Prostate gland (tissue), 2 donors: Measurements from ENCODE around the gene GLIS1. TPM values are rescaled to one million over a fixed set of nuclear protein-coding genes. Genes with fewer than 3 reads are reported as not detected.

Source experiments
- DNase-seq: peaks from one replicate; pipeline ENCODE4 v3.0.0-alpha.2; 2019; ENCODE audit warnings: low spot score
- H3K27ac ChIP-seq, 2 donors: fragments of 200-600 bp; sonication (generic); 2 replicates each; pipeline ENCODE4 v1.5.1; 2017 to 2019
- H3K27me3 ChIP-seq: fragments of 200-600 bp; sonication (generic); replicated peaks from 2 replicates; pipeline ENCODE4 v1.5.1; 2019; ENCODE audit not compliant: insufficient read depth
- H3K36me3 ChIP-seq, 2 donors: fragments of 200-600 bp; sonication (generic); 1 replicate in 1 of 2; 2 replicates in 1 of 2; pipeline versions ENCODE4 v1.5.1 to v1.8.1; 2017 to 2019
- H3K4me1 ChIP-seq: fragments of 200-600 bp; sonication (generic); replicated peaks from 2 replicates; pipeline ENCODE4 v1.5.1; 2019
- H3K4me3 ChIP-seq, 2 donors: fragments of 200-600 bp; sonication (generic); 2 replicates each; pipeline ENCODE4 v1.5.1; 2017 to 2019
- H3K9me3 ChIP-seq: fragments of 200-600 bp; sonication (generic); 2 replicates; pipeline ENCODE4 v1.5.1; 2017
- POLR2A ChIP-seq: fragments of 450-650 bp; IDR thresholded peaks from one replicate; pipeline ENCODE4 v1.6.1; 2016; ENCODE audit warnings: antibody characterized with exemption, mild to moderate bottlenecking
- POLR2AphosphoS5 ChIP-seq: sonication (generic); formaldehyde crosslinking; IDR thresholded peaks from one replicate; pipeline ENCODE4 v1.6.1; 2017; ENCODE audit warnings: antibody characterized with exemption
- WGBS: methylation state at CpG from one replicate; pipeline ENCODE4 v1.1.5; 2018; 5-methylcytosine and 5-hydroxymethylcytosine counted together
- intact Hi-C: fragments of 100-400 bp; cut with DNase I; formaldehyde crosslinking; loops from one replicate; pipeline ENCODE4 v1.14.2; 2022
- total RNA-seq, 2 donors: library from RNA; depleted of rRNA; stranded (reverse); fragments of >200 nt; gene quantifications; one replicate each; pipeline ENCODE4 v1.1.0, GENCODE V29; 2016
- TF ChIP-seq, protein P1 (sequence below), 4 experiments: fragments of 200-600 bp in 2 of 4; fragments of 450-650 bp in 2 of 4; sonication (generic) in 2 of 4; IDR thresholded peaks; 1 replicate in 3 of 4; 2 replicates in 1 of 4; pipeline ENCODE4 v1.5.1; 2016 to 2019; ENCODE audit warnings: antibody characterized with exemption in 4 of 4, mild to moderate bottlenecking in 2 of 4, moderate library complexity in 2 of 4

GLIS1 gene
- total RNA-seq, 2 donors from 2014 or later, result 1.1 to 8.1 TPM

DNA sequence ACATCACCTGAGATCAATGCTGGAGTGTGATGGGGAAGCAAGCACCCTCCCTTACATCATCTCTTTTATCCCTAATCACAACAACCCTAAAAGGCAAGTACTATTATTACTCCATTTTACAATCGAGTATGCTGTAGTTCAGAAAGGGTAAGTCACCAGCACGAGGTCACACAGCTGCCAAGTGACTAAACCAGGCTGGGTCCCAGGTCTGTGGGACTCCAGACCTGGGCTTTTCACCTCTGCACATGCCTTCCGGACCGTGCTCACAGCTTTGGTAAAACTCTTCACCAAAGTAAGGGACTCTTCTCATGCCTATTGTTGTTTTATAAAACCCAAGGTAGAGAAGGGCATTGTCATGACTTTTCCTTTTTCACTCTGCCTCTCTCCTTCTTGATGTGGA lies 148.9 kb downstream of the GLIS1 start:
- Histone ChIP-seq H3K27ac (no peak overlapping the region), H3K4me1 (peaks cover 3% of the 10 kb centered on the region), H3K9me3 (no peaks in the 10 kb centered on the region), H3K27me3 (no peaks in the 10 kb centered on the region), H3K4me3 (no peak overlapping the region), H3K36me3 (no peaks in the 10 kb centered on the region)
- DNase-seq, result no peak
- intact Hi-C loops, result no loop called here
- WGBS, result 87% methylated on average over 4 of the region's 4 CpGs
- TF ChIP-seq POLR2A (no peak), POLR2AphosphoS5 (no peak)
- TF ChIP-seq, protein P1, sequence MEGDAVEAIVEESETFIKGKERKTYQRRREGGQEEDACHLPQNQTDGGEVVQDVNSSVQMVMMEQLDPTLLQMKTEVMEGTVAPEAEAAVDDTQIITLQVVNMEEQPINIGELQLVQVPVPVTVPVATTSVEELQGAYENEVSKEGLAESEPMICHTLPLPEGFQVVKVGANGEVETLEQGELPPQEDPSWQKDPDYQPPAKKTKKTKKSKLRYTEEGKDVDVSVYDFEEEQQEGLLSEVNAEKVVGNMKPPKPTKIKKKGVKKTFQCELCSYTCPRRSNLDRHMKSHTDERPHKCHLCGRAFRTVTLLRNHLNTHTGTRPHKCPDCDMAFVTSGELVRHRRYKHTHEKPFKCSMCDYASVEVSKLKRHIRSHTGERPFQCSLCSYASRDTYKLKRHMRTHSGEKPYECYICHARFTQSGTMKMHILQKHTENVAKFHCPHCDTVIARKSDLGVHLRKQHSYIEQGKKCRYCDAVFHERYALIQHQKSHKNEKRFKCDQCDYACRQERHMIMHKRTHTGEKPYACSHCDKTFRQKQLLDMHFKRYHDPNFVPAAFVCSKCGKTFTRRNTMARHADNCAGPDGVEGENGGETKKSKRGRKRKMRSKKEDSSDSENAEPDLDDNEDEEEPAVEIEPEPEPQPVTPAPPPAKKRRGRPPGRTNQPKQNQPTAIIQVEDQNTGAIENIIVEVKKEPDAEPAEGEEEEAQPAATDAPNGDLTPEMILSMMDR (IDR thresholded peaks at IDR 0.05), result no peak

DNA sequence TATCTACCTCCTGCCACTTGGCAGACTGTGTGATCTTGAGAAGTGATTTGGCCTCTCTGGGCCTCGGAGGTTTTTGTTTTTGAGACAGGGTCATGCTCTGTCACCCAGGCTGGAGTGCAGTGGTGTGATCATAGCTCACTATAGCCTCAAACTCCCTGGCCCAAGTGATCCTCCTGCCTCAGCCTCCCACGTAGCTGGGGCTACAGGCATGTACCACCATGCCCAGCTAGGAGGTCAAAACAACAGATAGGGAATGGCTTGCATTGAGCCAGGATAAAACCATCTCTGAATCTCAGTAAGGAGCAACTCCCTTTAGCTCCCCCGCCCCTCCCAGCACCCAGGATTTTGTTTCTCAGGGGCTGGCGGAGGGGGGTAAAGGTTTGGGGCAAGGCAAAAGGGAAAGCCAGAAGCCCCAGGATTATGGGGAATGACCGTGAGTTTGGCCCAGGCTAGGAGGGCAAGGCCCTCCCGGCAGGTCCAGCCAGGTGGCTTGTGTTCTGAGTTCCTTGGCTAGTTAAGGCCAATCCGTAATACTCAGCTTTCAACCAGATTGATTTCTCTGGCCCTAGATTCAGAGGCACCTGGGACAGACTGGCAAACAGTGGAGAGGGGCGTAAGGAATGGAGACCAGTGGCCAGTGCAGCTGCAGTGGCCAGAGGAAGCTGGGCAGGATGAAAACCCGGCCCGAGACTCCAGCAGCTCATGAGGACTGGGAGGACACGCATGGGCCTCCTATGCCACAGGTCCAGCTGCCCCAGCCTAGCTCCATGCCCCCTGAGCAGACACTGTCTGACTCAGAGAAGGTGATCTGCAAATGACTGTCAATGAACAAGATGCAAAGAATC lies 149.7 kb downstream of the GLIS1 start:
- no peaks in the 10 kb centered on the region for H3K27me3 ChIP-seq
- 92% methylated on average over 11 of the region's 11 CpGs for WGBS
- H3K4me1 ChIP-seq, result peaks cover 3% of the 10 kb centered on the region
- H3K36me3 ChIP-seq, result no peaks in the 10 kb centered on the region
- H3K27ac ChIP-seq, result no peak overlapping the region
- H3K4me3 ChIP-seq, result no peak overlapping the region
- no peak for DNase-seq
- intact Hi-C loops, result no loop called here
- no peaks in the 10 kb centered on the region for H3K9me3 ChIP-seq
- no peak for TF ChIP-seq POLR2A

DNA sequence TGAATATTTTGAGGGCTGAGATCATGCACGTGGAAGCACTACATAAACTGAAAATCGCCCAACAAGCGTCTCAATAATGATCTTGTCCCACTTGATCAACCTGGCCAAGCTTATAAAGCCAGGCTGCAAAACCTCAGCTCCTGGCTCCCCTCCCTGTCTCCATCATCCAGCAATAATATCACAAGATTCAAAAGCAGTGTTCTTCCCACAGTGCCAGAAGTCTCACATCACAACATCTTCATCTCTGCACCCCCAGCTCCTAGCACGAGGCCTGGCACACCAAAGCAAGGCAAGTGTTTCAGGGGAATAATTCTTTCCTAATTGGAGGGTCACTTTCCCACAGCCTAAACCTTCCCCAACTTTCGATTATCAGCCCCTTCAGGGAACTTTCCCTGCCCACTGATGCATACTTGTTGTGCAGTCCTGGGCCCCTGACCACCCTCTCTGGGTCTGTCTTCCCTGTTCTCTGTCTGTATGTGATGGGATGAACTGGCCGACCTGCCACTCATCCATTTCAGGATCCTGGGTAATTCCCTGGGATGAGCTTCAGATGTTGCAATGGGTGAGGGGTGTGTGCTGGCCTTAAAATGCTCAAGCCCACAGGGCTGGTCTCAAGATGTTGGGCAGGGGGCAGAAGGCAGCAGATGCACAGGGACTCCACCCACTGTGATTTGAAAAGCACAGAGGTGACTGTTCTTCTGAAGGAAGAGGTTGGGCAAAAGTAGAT lies 150.7 kb downstream of the GLIS1 start:
- Histone ChIP-seq H3K9me3 (no peaks in the 10 kb centered on the region), H3K36me3 (no peaks in the 10 kb centered on the region), H3K4me3 (no peak overlapping the region), H3K4me1 (peaks cover 3% of the 10 kb centered on the region), H3K27ac (no peak overlapping the region), H3K27me3 (no peaks in the 10 kb centered on the region)
- intact Hi-C loops, result no loop called here
- TF ChIP-seq POLR2AphosphoS5 (no peak), POLR2A (no peak)
- TF ChIP-seq, protein P1 (IDR thresholded peaks at IDR 0.05), result no peak
- DNase-seq, result no peak
- WGBS, result 73% methylated on average over 6 of the region's 6 CpGs

DNA sequence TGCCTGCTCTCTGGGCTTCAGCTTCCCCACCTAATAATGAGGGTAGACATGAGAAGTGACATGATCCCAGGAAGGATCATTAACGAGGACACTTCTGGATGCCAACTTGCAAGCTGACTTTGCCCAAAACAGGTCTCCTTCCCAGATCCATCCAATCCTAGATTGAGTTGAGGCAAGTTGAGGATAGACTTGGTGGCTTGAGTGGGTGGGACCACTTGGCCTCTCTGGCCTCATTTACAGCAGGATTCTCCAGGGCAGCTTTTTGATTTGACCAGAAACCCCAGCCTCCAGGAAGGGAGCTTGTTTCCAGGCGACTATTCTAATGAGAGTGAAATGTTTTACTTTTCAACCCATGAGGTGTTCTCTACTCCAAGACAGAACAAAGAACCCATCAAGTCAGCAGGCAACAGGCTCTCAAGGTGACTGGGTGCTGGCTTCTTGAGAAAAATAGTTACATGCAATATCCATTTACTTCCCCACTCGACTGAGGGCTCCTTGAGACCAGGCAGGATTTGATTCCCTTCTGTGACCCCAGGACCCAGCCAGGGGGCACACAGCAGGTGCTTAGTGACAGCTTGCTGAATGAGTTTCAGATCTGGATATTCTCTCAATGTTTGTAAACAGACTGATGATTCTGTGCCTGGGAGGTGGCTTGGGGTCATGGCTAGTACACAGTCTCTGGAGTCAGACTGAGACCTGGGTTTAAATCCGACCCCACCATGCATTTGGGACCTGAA lies 151.5 kb downstream of the GLIS1 start:
- H3K27me3 ChIP-seq, result no peaks in the 10 kb centered on the region
- intact Hi-C loops, result no loop called here
- H3K9me3 ChIP-seq, result no peaks in the 10 kb centered on the region
- TF ChIP-seq POLR2A (no peak), POLR2AphosphoS5 (no peak)
- TF ChIP-seq, protein P1 (IDR thresholded peaks at IDR 0.05), result no peak
- 83% methylated on average over 4 of the region's 4 CpGs for WGBS
- no peak overlapping the region for H3K27ac ChIP-seq
- H3K36me3 ChIP-seq, result no peaks in the 10 kb centered on the region
- no peak overlapping the region for H3K4me3 ChIP-seq
- DNase-seq, result no peak
- H3K4me1 ChIP-seq, result no peaks in the 10 kb centered on the region

DNA sequence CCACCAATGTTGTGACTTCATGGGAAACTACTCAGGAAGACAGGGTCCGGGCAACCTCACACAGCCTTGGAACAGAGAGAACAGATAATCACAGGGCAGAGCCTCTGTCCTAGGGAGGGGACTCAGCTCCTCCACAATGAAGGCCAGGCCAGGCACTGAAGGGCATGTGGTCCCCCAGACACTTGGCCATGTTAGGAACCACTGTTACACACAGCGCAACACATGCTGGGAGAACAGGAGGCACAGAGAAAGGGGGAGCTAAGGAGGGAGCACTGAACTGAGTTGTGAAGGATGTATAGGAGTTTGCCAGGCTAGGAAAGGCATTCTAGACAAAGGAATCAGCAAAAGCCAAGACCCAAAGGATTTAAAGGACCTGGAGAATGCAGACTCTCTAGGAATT lies 152.2 kb downstream of the GLIS1 start:
- Histone ChIP-seq H3K36me3 (no peaks in the 10 kb centered on the region), H3K9me3 (no peaks in the 10 kb centered on the region), H3K27me3 (no peaks in the 10 kb centered on the region), H3K27ac (no peak overlapping the region), H3K4me3 (no peak overlapping the region), H3K4me1 (no peaks in the 10 kb centered on the region)
- no peak for DNase-seq
- TF ChIP-seq POLR2AphosphoS5 (no peak), POLR2A (no peak)
- TF ChIP-seq, protein P1 (IDR thresholded peaks at IDR 0.05), result no peak
- 97% methylated on average over 2 of the region's 2 CpGs for WGBS
- intact Hi-C loops, result no loop called here
